ENCODE data around the gene CRPPA.

DNA sequence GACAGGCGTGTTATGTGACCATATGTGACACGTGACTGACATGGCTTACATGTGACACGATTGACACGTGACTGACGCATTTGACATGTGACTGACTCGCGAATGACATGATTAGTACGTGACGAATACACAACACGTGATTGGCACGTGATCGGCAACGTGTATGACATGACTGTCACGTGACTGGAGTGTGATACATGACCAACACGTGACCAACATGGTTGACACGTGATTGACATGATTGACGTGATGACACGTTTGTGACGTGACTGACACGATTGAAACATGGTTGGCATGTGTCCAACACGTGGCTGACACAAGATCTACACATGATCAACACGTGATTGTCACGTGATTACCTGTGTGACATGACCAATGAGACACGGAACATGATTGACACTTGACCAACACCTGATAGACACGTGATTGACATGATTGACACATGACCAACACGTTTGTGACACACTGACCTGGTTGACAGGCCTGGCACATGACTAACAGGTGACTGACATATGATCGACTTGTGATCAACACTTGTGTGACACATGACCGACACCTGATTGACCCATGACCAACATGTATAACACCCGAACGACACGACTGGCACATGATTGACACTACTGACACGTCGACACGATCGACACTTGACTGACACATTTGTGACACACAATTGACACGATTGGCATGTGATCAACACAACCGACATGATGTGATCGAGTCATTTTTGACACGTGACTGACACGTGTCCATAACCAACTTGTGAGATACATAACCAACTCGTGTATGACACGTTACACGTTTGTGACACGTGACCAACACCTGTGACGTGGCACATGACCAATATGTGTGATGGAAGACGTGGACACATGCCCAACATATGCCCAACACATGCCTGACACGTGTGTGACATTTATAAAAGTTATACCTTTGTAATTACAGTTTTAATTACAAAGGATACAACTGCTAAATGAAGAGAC lies 21.1 kb downstream of the CRPPA start:
- TF ChIP-seq, protein P1, sequence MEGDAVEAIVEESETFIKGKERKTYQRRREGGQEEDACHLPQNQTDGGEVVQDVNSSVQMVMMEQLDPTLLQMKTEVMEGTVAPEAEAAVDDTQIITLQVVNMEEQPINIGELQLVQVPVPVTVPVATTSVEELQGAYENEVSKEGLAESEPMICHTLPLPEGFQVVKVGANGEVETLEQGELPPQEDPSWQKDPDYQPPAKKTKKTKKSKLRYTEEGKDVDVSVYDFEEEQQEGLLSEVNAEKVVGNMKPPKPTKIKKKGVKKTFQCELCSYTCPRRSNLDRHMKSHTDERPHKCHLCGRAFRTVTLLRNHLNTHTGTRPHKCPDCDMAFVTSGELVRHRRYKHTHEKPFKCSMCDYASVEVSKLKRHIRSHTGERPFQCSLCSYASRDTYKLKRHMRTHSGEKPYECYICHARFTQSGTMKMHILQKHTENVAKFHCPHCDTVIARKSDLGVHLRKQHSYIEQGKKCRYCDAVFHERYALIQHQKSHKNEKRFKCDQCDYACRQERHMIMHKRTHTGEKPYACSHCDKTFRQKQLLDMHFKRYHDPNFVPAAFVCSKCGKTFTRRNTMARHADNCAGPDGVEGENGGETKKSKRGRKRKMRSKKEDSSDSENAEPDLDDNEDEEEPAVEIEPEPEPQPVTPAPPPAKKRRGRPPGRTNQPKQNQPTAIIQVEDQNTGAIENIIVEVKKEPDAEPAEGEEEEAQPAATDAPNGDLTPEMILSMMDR (IDR thresholded peaks at IDR 0.05), result no peak
- no peak for TF ChIP-seq POLR2A (IDR thresholded peaks at IDR 0.05)

Measured in adrenal gland (tissue), 5 donors.